NCI-H146 (cell line): ENCODE results near the gene LCP2.
"Not testable (repeated sequence)": the region's sequence is repeated elsewhere in the genome, so short reads cannot be mapped to it uniquely, and the experiment has no call there.

ENCODE experiments used
- DNase-seq: peaks from one replicate; lab custom pipeline; 2025; lab: John Stamatoyannopoulos, UW

Gene LCP2

GRCh38 chr5:170248172-170248930 lies 49.2 kb downstream of the LCP2 start:
- DNase-seq: no peak

- no peak for DNase-seq
These were observed 50.2 kb downstream of the LCP2 start for GRCh38 chr5:170247363-170247762.

- DNase-seq: no peak
These were observed 51.3 kb downstream of the LCP2 start for GRCh38 chr5:170246126-170246870.

GRCh38 chr5:170245436-170245835 lies 52.1 kb downstream of the LCP2 start:
- DNase-seq: not testable (repeated sequence)

- DNase-seq: no peak
These were observed 59.0 kb downstream of the LCP2 start for GRCh38 chr5:170238456-170239196.

GRCh38 chr5:170235876-170236864 lies 61.4 kb downstream of the LCP2 start:
- DNase-seq: no peak

GRCh38 chr5:170233358-170233892 lies 64.2 kb downstream of the LCP2 start:
- DNase-seq: no peak

- DNase-seq: no peak
These were observed 64.8 kb downstream of the LCP2 start, which contains the start of gene C5orf58 for GRCh38 chr5:170232786-170233185. TSS of gene C5orf58 (plus strand) at chr5:170232985. CDS start at chr5:170234977, 1,992 bp downstream.

- DNase-seq: no peak
These were observed 68.7 kb downstream of the LCP2 start for GRCh38 chr5:170228762-170229435.

GRCh38 chr5:170226661-170227060 lies 70.9 kb downstream of the LCP2 start:
- DNase-seq: no peak

GRCh38 chr5:170226129-170226615 lies 71.4 kb downstream of the LCP2 start:
- DNase-seq: no peak

- DNase-seq: peak; percentile 11
These were observed 72.0 kb downstream of the LCP2 start for GRCh38 chr5:170225326-170226128.

- DNase-seq: no peak
These were observed 73.7 kb downstream of the LCP2 start for GRCh38 chr5:170223906-170224305.

- DNase-seq: no peak
These were observed 74.2 kb downstream of the LCP2 start for GRCh38 chr5:170223360-170223759.

- DNase-seq: no peak
These were observed 76.2 kb downstream of the LCP2 start for GRCh38 chr5:170221327-170221741.

GRCh38 chr5:170220191-170220590 lies 77.4 kb downstream of the LCP2 start:
- DNase-seq: no peak

GRCh38 chr5:170219615-170220014 lies 78.0 kb downstream of the LCP2 start:
- no peak for DNase-seq

GRCh38 chr5:170218726-170219125 lies 78.9 kb downstream of the LCP2 start:
- no peak for DNase-seq

- DNase-seq: no peak
These were observed 79.7 kb downstream of the LCP2 start for GRCh38 chr5:170217831-170218230.
